ENCODE results near the gene PRSS21. TPM values are rescaled to one million over a fixed set of nuclear protein-coding genes. Genes with fewer than 3 reads are reported as not detected.

Gene PRSS21
- total and polyA plus RNA-seq, 4 donors, result 0.18 to 1.0 (median 0.26) TPM; not detected in 1

- Histone ChIP-seq H3K9me3 (ENCODE audit: control insufficient read depth in 4 of 4, low read length in 3 of 4) (no peaks in the 10 kb centered on the region), H3K4me1 (ENCODE audit: control insufficient read depth in 4 of 4, insufficient read depth in 4 of 4, low read length in 3 of 4) (no peaks in the 10 kb centered on the region), H3K9ac (ENCODE audit: low read depth in 1 of 2, low read length in 2 of 2) (no peak overlapping the region), H3K36me3 (ENCODE audit: control insufficient read depth in 4 of 4, insufficient read depth in 3 of 4, low read depth in 1 of 4, low read length in 3 of 4) (no peaks in the 10 kb centered on the region), H3K27ac (ENCODE audit: low read depth in 1 of 2, low read length in 2 of 2) (no peak overlapping the region), H3K4me3 (ENCODE audit: low read depth in 1 of 3, low read length in 3 of 3) (no peak overlapping the region), H3K27me3 (ENCODE audit: control insufficient read depth in 4 of 4, insufficient read depth in 4 of 4, low read length in 3 of 4) (peaks cover 0 to 2% (median 0%) of the 10 kb centered on the region in 4 donors)
- TF ChIP-seq EGR1 (IDR thresholded peaks at IDR 0.05; ENCODE audit: low read depth in 2 of 2) (no peak), SP1 (IDR thresholded peaks at IDR 0.05) (no peak), JUND (IDR thresholded peaks at IDR 0.05) (no peak), ZBTB33 (IDR thresholded peaks at IDR 0.05) (no peak), ATF3 (IDR thresholded peaks at IDR 0.05) (no peak), HNF4G (IDR thresholded peaks at IDR 0.05) (no peak), HNF4A (conservative IDR thresholded peaks at IDR 0.05) (no peak), FOXA1 (IDR thresholded peaks at IDR 0.05) (no peak), FOXA2 (IDR thresholded peaks at IDR 0.05) (no peak), REST (IDR thresholded peaks at IDR 0.05) (no peak), RXRA (IDR thresholded peaks at IDR 0.05) (no peak), RAD21 (IDR thresholded peaks at IDR 0.05) (no peak), NR2F2 (IDR thresholded peaks at IDR 0.05) (no peak), MAX (IDR thresholded peaks at IDR 0.05) (no peak), GABPA (IDR thresholded peaks at IDR 0.05 in 1 of 2, conservative IDR thresholded peaks at IDR 0.05 in 1 of 2) (no peak)
- TF ChIP-seq, protein P1, sequence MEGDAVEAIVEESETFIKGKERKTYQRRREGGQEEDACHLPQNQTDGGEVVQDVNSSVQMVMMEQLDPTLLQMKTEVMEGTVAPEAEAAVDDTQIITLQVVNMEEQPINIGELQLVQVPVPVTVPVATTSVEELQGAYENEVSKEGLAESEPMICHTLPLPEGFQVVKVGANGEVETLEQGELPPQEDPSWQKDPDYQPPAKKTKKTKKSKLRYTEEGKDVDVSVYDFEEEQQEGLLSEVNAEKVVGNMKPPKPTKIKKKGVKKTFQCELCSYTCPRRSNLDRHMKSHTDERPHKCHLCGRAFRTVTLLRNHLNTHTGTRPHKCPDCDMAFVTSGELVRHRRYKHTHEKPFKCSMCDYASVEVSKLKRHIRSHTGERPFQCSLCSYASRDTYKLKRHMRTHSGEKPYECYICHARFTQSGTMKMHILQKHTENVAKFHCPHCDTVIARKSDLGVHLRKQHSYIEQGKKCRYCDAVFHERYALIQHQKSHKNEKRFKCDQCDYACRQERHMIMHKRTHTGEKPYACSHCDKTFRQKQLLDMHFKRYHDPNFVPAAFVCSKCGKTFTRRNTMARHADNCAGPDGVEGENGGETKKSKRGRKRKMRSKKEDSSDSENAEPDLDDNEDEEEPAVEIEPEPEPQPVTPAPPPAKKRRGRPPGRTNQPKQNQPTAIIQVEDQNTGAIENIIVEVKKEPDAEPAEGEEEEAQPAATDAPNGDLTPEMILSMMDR (IDR thresholded peaks at IDR 0.05; ENCODE audit: low read depth, low read length, missing input control), result no peak
- 75% methylated on average over 3 of the region's 3 CpGs for WGBS
- DNase-seq (ENCODE audit: low spot score), result no peak
Measured at GRCh38 chr16:2834968-2835367, 17.9 kb downstream of the PRSS21 start.

All from liver (tissue), 9 donors.